Common myeloid progenitor, CD34-positive (primary cell): Measurements from ENCODE around the gene AMN1.
"Not testable (repeated sequence)": the region's sequence is repeated elsewhere in the genome, so short reads cannot be mapped to it uniquely, and the experiment has no call there.

Source experiments
- CTCF ChIA-PET: fragments of 350-600 bp; sonication (Branson Sonifier 250); formaldehyde crosslinking; loops from one replicate; lab custom pipeline; 2021; ENCODE audit warnings: antibody characterized with exemption; lab: Charles Lee
- POLR2A ChIA-PET: fragments of 350-600 bp; sonication (Branson Sonifier 250); formaldehyde crosslinking; loops from one replicate; lab custom pipeline; 2021; ENCODE audit warnings: antibody characterized with exemption; lab: Charles Lee
- DNase-seq, 3 donors: peaks; one replicate each; pipeline versions ENCODE4 v3.0.0 to v3.0.0-alpha.2; 2013
- H3K27ac ChIP-seq, 2 experiments: 1 replicate in 1 of 2; 2 replicates in 1 of 2; pipeline ENCODE4 v1.7.0; 2013; ENCODE audit warnings: inconsistent platforms in 2 of 2, low read length in 2 of 2, mild to moderate bottlenecking in 2 of 2, low read depth in 1 of 2, moderate library complexity in 1 of 2; ENCODE audit not compliant: severe bottlenecking in 2 of 2, insufficient read depth in 1 of 2, poor library complexity in 1 of 2
- H3K27me3 ChIP-seq, 5 experiments: replicated peaks in 2 of 5; 1 replicate in 3 of 5; 2 replicates in 2 of 5; pipeline versions ENCODE4 v1.6.1 to v1.7.0; 2013; ENCODE audit warnings: low read length in 4 of 5, mild to moderate bottlenecking in 2 of 5, moderate library complexity in 2 of 5, inconsistent platforms in 1 of 5; ENCODE audit not compliant: insufficient read depth in 5 of 5, control insufficient read depth in 4 of 5
- H3K36me3 ChIP-seq, 4 experiments: 1 replicate in 2 of 4; 2 replicates in 2 of 4; pipeline versions ENCODE4 v1.6.1 to v1.7.0; 2013; ENCODE audit warnings: low read length in 3 of 4, control low read depth in 1 of 4, mild to moderate bottlenecking in 1 of 4; ENCODE audit not compliant: control insufficient read depth in 4 of 4, insufficient read depth in 4 of 4
- H3K4me1 ChIP-seq, 4 experiments: 1 replicate in 3 of 4; 2 replicates in 1 of 4; pipeline versions ENCODE4 v1.6.1 to v1.7.1; 2013; ENCODE audit warnings: low read length in 3 of 4, mild to moderate bottlenecking in 3 of 4, control low read depth in 1 of 4, inconsistent platforms in 1 of 4, moderate library complexity in 1 of 4; ENCODE audit not compliant: control insufficient read depth in 4 of 4, insufficient read depth in 4 of 4; ENCODE audit errors: control extremely low read depth in 1 of 4
- H3K4me3 ChIP-seq, 7 experiments: 1 replicate in 4 of 7; 2 replicates in 3 of 7; pipeline versions ENCODE4 v1.5.1 to v1.7.0; 2013; ENCODE audit warnings: mild to moderate bottlenecking in 7 of 7, low read length in 6 of 7, moderate library complexity in 6 of 7, inconsistent platforms in 2 of 7, low read depth in 2 of 7, control low read depth in 1 of 7; ENCODE audit not compliant: insufficient read depth in 4 of 7, control insufficient read depth in 1 of 7; ENCODE audit errors: extremely low read depth in 1 of 7
- H3K9me3 ChIP-seq, 5 experiments: 1 replicate in 4 of 5; 2 replicates in 1 of 5; pipeline versions ENCODE4 v1.6.1 to v1.7.1; 2013; ENCODE audit warnings: low read length in 4 of 5, mild to moderate bottlenecking in 2 of 5, inconsistent platforms in 1 of 5, low read depth in 1 of 5, moderate library complexity in 1 of 5; ENCODE audit not compliant: control insufficient read depth in 4 of 5, insufficient read depth in 2 of 5; ENCODE audit errors: control extremely low read depth in 1 of 5
- WGBS: methylation state at CpG from one replicate; pipeline ENCODE4 v1.1.5; 2013; ENCODE audit not compliant: insufficient coverage; 5-methylcytosine and 5-hydroxymethylcytosine counted together

The AMN1 gene

GRCh38 chr12:31715283-31715825 lies 13.5 kb downstream of the AMN1 start:
- Histone ChIP-seq H3K9me3 (peaks cover 1 to 16% (median 4%) of the 10 kb centered on the region in 5 experiments), H3K36me3 (peaks cover 0 to 12% (median 4%) of the 10 kb centered on the region in 4 experiments), H3K4me1 (peaks cover 9 to 15% (median 14%) of the 10 kb centered on the region in 4 experiments), H3K4me3 (peak overlapping the region in 6 of 7 experiments; percentile 20 to 65 (median 32)), H3K27ac (peak overlapping the region; percentile 88 to 93), H3K27me3 (no peaks in the 10 kb centered on the region)
- WGBS = 1% methylated on average over 5 of the region's 5 CpGs
- ChIA-PET CTCF (interaction anchor here (0.8 to 2.8 kb wide), 10 partner anchors 13 to 244 kb away, joined by 3 to 13 read pairs (median 3); partner anchors contain the start of genes AMN1 and RESF1), POLR2A (interaction anchor here (0.5 to 1.3 kb wide), 4 partner anchors 10 to 32 kb away, joined by 3 to 5 read pairs (median 3); partner anchors contain the start of gene AMN1)
- peak; percentile 87 to 98 (median 94) for DNase-seq

GRCh38 chr12:31714406-31715271 lies 14.2 kb downstream of the AMN1 start:
- ChIA-PET POLR2A (interaction anchor here (0.8 to 1.3 kb wide), 3 partner anchors 10 to 28 kb away, joined by 3 to 5 read pairs (median 3); partner anchors contain the start of gene AMN1), CTCF (interaction anchor here (0.6 to 2.8 kb wide), 9 partner anchors 13 to 279 kb away, joined by 3 to 13 read pairs (median 3); partner anchors contain the start of genes AMN1 and RESF1)
- Histone ChIP-seq H3K4me3 (peak overlapping the region in 4 of 7 experiments; percentile 20 to 65 (median 36)), H3K4me1 (peaks cover 9 to 15% (median 14%) of the 10 kb centered on the region in 4 experiments), H3K27ac (peak overlapping the region; percentile 88 to 93), H3K36me3 (peaks cover 0 to 9% (median 4%) of the 10 kb centered on the region in 4 experiments), H3K9me3 (peaks cover 3 to 16% (median 4%) of the 10 kb centered on the region in 5 experiments), H3K27me3 (no peaks in the 10 kb centered on the region)
- no peak for DNase-seq
- no CpG with 5 or more reads among the region's 3 CpGs for WGBS

GRCh38 chr12:31712877-31713276 lies 15.9 kb downstream of the AMN1 start:
- H3K36me3 ChIP-seq = peaks cover 0 to 4% (median 0%) of the 10 kb centered on the region in 4 experiments
- H3K9me3 ChIP-seq = peaks cover 0 to 11% (median 4%) of the 10 kb centered on the region in 5 experiments
- peaks cover 9 to 15% (median 14%) of the 10 kb centered on the region in 4 experiments for H3K4me1 ChIP-seq
- H3K27ac ChIP-seq = no peak overlapping the region
- H3K4me3 ChIP-seq = no peak overlapping the region
- ChIA-PET POLR2A (no interaction called here), CTCF (interaction anchor here (0.9 kb wide), 1 partner anchor 11 kb away, joined by 4 read pairs; no protein-coding TSS in a partner anchor)
- WGBS = no CpG with 5 or more reads among the region's 5 CpGs
- no peaks in the 10 kb centered on the region for H3K27me3 ChIP-seq
- DNase-seq = no peak

GRCh38 chr12:31710021-31710818 lies 18.6 kb downstream of the AMN1 start:
- H3K4me3 ChIP-seq = no peak overlapping the region
- ChIA-PET POLR2A (no interaction called here), CTCF (interaction anchor here (1.0 to 1.3 kb wide), 3 partner anchors 11 to 961 kb away, joined by 3 to 5 read pairs (median 3); no protein-coding TSS in a partner anchor)
- H3K36me3 ChIP-seq = peaks cover 0 to 11% (median 4%) of the 10 kb centered on the region in 4 experiments
- no peaks in the 10 kb centered on the region for H3K27me3 ChIP-seq
- H3K9me3 ChIP-seq = peaks cover 0 to 14% (median 7%) of the 10 kb centered on the region in 5 experiments
- H3K4me1 ChIP-seq = peaks cover 5 to 9% (median 7%) of the 10 kb centered on the region in 4 experiments
- no peak overlapping the region for H3K27ac ChIP-seq
- DNase-seq = no peak
- no CpG with 5 or more reads among the region's 3 CpGs for WGBS

- CTCF ChIA-PET, H3K27me3 ChIP-seq, H3K4me1 ChIP-seq, DNase-seq, POLR2A ChIA-PET, H3K27ac ChIP-seq, H3K4me3 ChIP-seq: not testable (repeated sequence)
- 93% methylated on average over 3 of the region's 7 CpGs for WGBS
- H3K9me3 ChIP-seq = peaks cover 0 to 14% (median 7%) of the 10 kb centered on the region in 5 experiments
- peaks cover 0 to 11% (median 4%) of the 10 kb centered on the region in 4 experiments for H3K36me3 ChIP-seq
Observed at GRCh38 chr12:31708118-31708517, 20.7 kb downstream of the AMN1 start.

GRCh38 chr12:31705621-31706020 lies 23.2 kb downstream of the AMN1 start:
- H3K4me1 ChIP-seq = peaks cover 0 to 1% (median 0%) of the 10 kb centered on the region in 4 experiments
- no peak overlapping the region for H3K4me3 ChIP-seq
- H3K9me3 ChIP-seq = peaks cover 0 to 14% (median 7%) of the 10 kb centered on the region in 5 experiments
- ChIA-PET CTCF (interaction anchor here (1.1 kb wide), 1 partner anchor 18 kb away, joined by 4 read pairs; no protein-coding TSS in a partner anchor), POLR2A (no interaction called here)
- WGBS = 90% methylated on average over 1 of the region's 2 CpGs
- DNase-seq = no peak
- peaks cover 0 to 11% (median 4%) of the 10 kb centered on the region in 4 experiments for H3K36me3 ChIP-seq
- no peaks in the 10 kb centered on the region for H3K27me3 ChIP-seq
- no peak overlapping the region for H3K27ac ChIP-seq
